Neural cell (in vitro differentiated cells): ENCODE results near the gene LAMB4.

Experiments used
- CTCF ChIP-seq: fragments of 450-650 bp; IDR thresholded peaks from 2 replicates; pipeline ENCODE4 v1.5.1; 2014; ENCODE audit warnings: antibody characterized with exemption, mild to moderate bottlenecking, moderate library complexity; ENCODE audit not compliant: poor library complexity, severe bottlenecking
- EP300 ChIP-seq: fragments of 450-650 bp; conservative IDR thresholded peaks from 2 replicates; pipeline ENCODE4 v1.6.1; 2014; ENCODE audit warnings: antibody characterized with exemption, mild to moderate bottlenecking, moderate library complexity; ENCODE audit not compliant: poor library complexity, severe bottlenecking
- EZH2 ChIP-seq: fragments of 200-600, 300-800 bp; shearing (Covaris generic), sonication (generic); IDR thresholded peaks from 2 replicates; pipeline ENCODE4 v1.6.1; 2014; ENCODE audit warnings: antibody characterized with exemption, low read length, borderline replicate concordance, mild to moderate bottlenecking; ENCODE audit not compliant: insufficient read depth, poor library complexity, severe bottlenecking
- MXI1 ChIP-seq: fragments of 450-650 bp; conservative IDR thresholded peaks from 2 replicates; pipeline ENCODE4 v1.6.1; 2014; ENCODE audit warnings: antibody characterized with exemption, mild to moderate bottlenecking; ENCODE audit not compliant: poor library complexity, severe bottlenecking
- POLR2AphosphoS5 ChIP-seq: IDR thresholded peaks from 2 replicates; pipeline ENCODE4 v1.6.1; 2012
- RAD21 ChIP-seq: fragments of 450-650 bp; conservative IDR thresholded peaks from 2 replicates; pipeline ENCODE4 v1.6.1; 2014; ENCODE audit warnings: antibody characterized with exemption, mild to moderate bottlenecking, moderate library complexity
- SMC3 ChIP-seq: fragments of 450-650 bp; conservative IDR thresholded peaks from 2 replicates; pipeline ENCODE4 v1.6.1; 2014; ENCODE audit warnings: antibody characterized with exemption, mild to moderate bottlenecking, moderate library complexity; ENCODE audit not compliant: poor library complexity
- TAF1 ChIP-seq: IDR thresholded peaks from 2 replicates; pipeline ENCODE4 v1.6.1; 2012; ENCODE audit warnings: low read depth
- TF ChIP-seq, protein P1 (sequence below): IDR thresholded peaks from 2 replicates; pipeline ENCODE4 v1.6.1; 2012; ENCODE audit warnings: borderline replicate concordance

- TF ChIP-seq POLR2AphosphoS5 (no peak), EP300 (no peak), CTCF (no peak), SMC3 (no peak), EZH2 (no peak), RAD21 (no peak), TAF1 (no peak), MXI1 (no peak)
- TF ChIP-seq, protein P1, sequence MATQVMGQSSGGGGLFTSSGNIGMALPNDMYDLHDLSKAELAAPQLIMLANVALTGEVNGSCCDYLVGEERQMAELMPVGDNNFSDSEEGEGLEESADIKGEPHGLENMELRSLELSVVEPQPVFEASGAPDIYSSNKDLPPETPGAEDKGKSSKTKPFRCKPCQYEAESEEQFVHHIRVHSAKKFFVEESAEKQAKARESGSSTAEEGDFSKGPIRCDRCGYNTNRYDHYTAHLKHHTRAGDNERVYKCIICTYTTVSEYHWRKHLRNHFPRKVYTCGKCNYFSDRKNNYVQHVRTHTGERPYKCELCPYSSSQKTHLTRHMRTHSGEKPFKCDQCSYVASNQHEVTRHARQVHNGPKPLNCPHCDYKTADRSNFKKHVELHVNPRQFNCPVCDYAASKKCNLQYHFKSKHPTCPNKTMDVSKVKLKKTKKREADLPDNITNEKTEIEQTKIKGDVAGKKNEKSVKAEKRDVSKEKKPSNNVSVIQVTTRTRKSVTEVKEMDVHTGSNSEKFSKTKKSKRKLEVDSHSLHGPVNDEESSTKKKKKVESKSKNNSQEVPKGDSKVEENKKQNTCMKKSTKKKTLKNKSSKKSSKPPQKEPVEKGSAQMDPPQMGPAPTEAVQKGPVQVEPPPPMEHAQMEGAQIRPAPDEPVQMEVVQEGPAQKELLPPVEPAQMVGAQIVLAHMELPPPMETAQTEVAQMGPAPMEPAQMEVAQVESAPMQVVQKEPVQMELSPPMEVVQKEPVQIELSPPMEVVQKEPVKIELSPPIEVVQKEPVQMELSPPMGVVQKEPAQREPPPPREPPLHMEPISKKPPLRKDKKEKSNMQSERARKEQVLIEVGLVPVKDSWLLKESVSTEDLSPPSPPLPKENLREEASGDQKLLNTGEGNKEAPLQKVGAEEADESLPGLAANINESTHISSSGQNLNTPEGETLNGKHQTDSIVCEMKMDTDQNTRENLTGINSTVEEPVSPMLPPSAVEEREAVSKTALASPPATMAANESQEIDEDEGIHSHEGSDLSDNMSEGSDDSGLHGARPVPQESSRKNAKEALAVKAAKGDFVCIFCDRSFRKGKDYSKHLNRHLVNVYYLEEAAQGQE: no peak
Measured at GRCh38 chr7:108012499-108013430, 117.4 kb downstream of the LAMB4 start.
